ENCODE data around the gene DDX41. TPM values are rescaled to one million over a fixed set of nuclear protein-coding genes. Genes with fewer than 3 reads are reported as not detected.
"Not testable (repeated sequence)": the region's sequence is repeated elsewhere in the genome, so short reads cannot be mapped to it uniquely, and the experiment has no call there.

DDX41 gene
- total and polyA plus RNA-seq, 3 donors from 2014 or later, result 99.1 to 197 (median 193) TPM

GRCh38 chr5:177486256-177486655 is 30.5 kb downstream of the DDX41 start:
- Histone ChIP-seq H3K36me3 (ENCODE audit: low read depth, missing control alignments) (no peaks in the 10 kb centered on the region), H3K27me3 (no peaks in the 10 kb centered on the region), H3K4me3 (no peak overlapping the region), H3K9me3 (no peaks in the 10 kb centered on the region), H3K4me1 (peaks cover 7% of the 10 kb centered on the region), H3K27ac (no peak overlapping the region)
- TF ChIP-seq CTCF (IDR thresholded peaks at IDR 0.05) (no peak), POLR2A (IDR thresholded peaks at IDR 0.05) (no peak)
- WGBS, 2 donors, result 97 to 98% methylated on average over 3 of the region's 3 CpGs
- intact Hi-C loops (cut with DNase I; ENCODE audit: low total_unique reads), result no loop called here
- DNase-seq, result no peak

DNA sequence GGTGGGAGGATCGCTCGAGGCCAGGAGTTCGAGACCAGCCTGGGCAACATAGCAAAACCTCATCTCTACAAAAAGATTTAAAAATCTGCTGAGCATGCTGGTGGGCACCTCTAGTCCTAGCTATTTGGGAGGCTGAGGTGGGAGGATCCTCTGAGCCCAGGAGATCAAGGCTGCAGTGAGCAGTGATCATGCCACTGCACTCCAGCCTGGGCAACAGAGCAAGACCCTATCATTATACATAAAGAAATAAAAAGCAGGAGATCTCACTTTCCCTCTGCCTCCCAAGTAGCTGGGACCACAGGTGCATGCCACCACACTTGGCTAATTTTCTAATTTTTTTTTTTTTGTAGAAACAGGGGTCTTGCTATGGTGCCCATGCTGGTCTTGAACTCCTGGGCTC is 31.0 kb downstream of the DDX41 start:
- H3K4me3 ChIP-seq; H3K27ac ChIP-seq; H3K9me3 ChIP-seq; DNase-seq; H3K36me3 ChIP-seq (ENCODE audit: low read depth, missing control alignments); H3K27me3 ChIP-seq; intact Hi-C loops (cut with DNase I; ENCODE audit: low total_unique reads); H3K4me1 ChIP-seq: not testable (repeated sequence)
- WGBS, 2 donors, result 90 to 96% methylated on average over 3 of the region's 3 CpGs

DNA sequence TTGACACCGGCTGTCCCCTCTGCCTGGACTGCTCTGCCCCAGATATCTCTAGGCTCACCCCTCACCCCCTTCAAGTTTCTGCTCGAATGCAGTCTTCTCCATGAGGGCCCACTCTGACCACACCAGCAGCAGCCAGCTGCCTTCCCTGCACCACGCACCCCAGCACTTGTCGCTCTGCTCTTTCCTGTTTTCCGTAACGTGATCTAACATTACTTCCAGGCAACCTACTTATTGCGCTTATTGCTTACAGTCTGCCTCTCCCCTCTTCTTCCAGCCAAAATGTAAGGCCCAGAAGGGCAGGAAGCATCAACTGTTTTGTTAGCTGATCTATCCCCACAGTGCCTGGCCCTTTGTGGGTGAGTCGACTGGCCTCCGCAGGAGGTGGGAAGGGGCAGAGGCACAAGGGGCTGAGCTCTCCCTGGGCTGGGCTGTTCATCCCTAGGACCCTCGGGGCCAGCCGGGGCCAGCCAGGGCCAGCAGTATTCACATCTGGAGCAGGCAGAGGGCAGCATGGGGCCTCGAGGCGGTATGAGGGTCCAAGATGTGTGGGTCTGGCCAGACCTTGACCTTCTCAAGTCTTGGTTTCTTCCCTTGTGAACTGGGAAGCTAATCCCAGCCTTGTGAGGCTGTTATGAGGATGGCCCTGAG is 31.7 kb downstream of the DDX41 start:
- intact Hi-C loops (cut with DNase I; ENCODE audit: low total_unique reads), result no loop called here
- no peak for DNase-seq
- WGBS, 2 donors, result 49 to 59% methylated on average over 12 to 13 of the region's 13 CpGs
- no peaks in the 10 kb centered on the region for H3K27me3 ChIP-seq
- H3K27ac ChIP-seq, result no peak overlapping the region
- H3K4me1 ChIP-seq, result peaks cover 8% of the 10 kb centered on the region
- no peaks in the 10 kb centered on the region for H3K36me3 ChIP-seq (ENCODE audit: low read depth, missing control alignments)
- no peaks in the 10 kb centered on the region for H3K9me3 ChIP-seq
- no peak for TF ChIP-seq CTCF (IDR thresholded peaks at IDR 0.05)
- no peak for TF ChIP-seq POLR2A (IDR thresholded peaks at IDR 0.05)
- H3K4me3 ChIP-seq, result no peak overlapping the region

DNA sequence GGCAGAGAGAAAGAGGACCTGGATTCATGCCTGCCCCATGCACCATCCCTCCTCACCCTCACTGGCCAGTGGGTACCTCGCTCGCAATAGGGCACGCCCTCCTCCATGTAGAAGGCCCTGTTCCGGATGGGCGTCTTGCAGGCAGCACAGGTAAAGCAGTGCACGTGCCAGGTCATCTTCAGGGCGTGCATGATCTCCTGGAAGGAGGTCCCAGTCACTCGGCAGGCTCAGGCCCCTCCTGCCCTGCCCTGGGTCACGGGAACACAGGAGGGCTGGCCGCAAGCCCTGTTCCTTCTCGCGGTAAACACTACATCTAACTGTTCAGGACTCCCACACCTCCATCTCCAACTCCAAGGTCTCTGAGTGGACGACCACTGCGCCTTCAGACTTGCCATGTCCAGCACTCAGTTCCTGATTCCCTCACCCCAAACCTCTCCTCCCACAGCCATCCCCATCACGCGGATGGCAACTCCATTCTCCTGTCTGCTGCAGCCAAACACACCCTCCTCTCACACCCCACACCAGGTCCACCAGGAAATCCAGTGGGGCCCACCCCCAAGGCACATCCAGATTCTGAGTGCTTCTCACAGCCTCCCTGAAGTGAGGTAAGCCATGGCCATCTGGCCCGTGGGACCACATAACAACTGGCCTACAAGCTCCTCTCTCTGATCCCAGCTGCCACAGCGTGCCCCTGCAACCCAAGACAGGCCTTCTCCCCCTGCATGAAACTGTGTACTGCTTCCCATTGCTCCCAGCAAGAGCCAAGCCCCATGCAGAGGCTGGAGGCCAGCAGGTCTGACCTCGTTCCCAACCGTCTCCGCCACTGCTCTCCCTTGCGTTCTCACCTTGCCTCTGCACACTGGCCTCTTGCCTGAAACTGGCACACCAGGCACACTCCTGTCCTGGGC is 32.5 kb downstream of the DDX41 start:
- H3K27me3 ChIP-seq, result no peaks in the 10 kb centered on the region
- no peak overlapping the region for H3K4me3 ChIP-seq
- peaks cover 16% of the 10 kb centered on the region for H3K4me1 ChIP-seq
- no peak overlapping the region for H3K27ac ChIP-seq
- DNase-seq, result no peak
- intact Hi-C loops (cut with DNase I; ENCODE audit: low total_unique reads), result no loop called here
- H3K36me3 ChIP-seq (ENCODE audit: low read depth, missing control alignments), result no peaks in the 10 kb centered on the region
- H3K9me3 ChIP-seq, result no peaks in the 10 kb centered on the region
- WGBS, 2 donors, result 71 to 74% methylated on average over 22 of the region's 22 CpGs
- TF ChIP-seq CTCF (IDR thresholded peaks at IDR 0.05) (no peak), POLR2A (IDR thresholded peaks at IDR 0.05) (no peak)

- TF ChIP-seq POLR2A (IDR thresholded peaks at IDR 0.05) (no peak), CTCF (IDR thresholded peaks at IDR 0.05) (no peak)
- Histone ChIP-seq H3K36me3 (ENCODE audit: low read depth, missing control alignments) (no peaks in the 10 kb centered on the region), H3K4me3 (no peak overlapping the region), H3K27me3 (no peaks in the 10 kb centered on the region), H3K9me3 (no peaks in the 10 kb centered on the region), H3K4me1 (peaks cover 28% of the 10 kb centered on the region), H3K27ac (no peak overlapping the region)
- 84 to 97% methylated on average over 8 to 9 of the region's 9 CpGs for WGBS, 2 donors
- no peak for DNase-seq
- intact Hi-C loops (cut with DNase I; ENCODE audit: low total_unique reads), result no loop called here
These were observed 33.7 kb downstream of the DDX41 start for GRCh38 chr5:177483042-177483441.

All from testis (tissue), 3 donors.